Measurements from ENCODE around the gene WFDC6. TPM values are rescaled to one million over a fixed set of nuclear protein-coding genes. Genes with fewer than 3 reads are reported as not detected.

The WFDC6 gene
- total RNA-seq, 1 experiment from 2014 or later: not detected

GRCh38 chr20:45555198-45555597 lies 15.9 kb upstream of the WFDC6 start:
- no peak overlapping the region for H2BK20ac ChIP-seq (ENCODE audit: low read depth, low read length, poor library complexity, severe bottlenecking)
- H4K8ac ChIP-seq (replicated peaks; ENCODE audit: insufficient read length, low read depth, low read length): no peak overlapping the region
- no peak overlapping the region for H3K9ac ChIP-seq (ENCODE audit: extremely low read depth, insufficient read length, low read length)
- no peak overlapping the region for H2BK120ac ChIP-seq (ENCODE audit: low read depth, low read length, poor library complexity, severe bottlenecking)
- no peak overlapping the region for H3K4me2 ChIP-seq (ENCODE audit: insufficient read depth, insufficient read length, low read length)
- no peak overlapping the region for H2BK5ac ChIP-seq (ENCODE audit: insufficient read length, low read length)
- H4K5ac ChIP-seq (ENCODE audit: insufficient read length, low read depth, low read length): no peak overlapping the region
- H3K14ac ChIP-seq (ENCODE audit: insufficient read depth, low read length): no peak overlapping the region
- H3K4me1 Mint-ChIP-seq: peaks cover 0 to 3% of the 10 kb centered on the region in 2 experiments; a peak in 2 of 4 replicates
- H3K4me1 ChIP-seq (ENCODE audit: insufficient read depth, low read length): no peaks in the 10 kb centered on the region
- H3K9me3 ChIP-seq (ENCODE audit: control insufficient read depth, low read depth, low read length): no peaks in the 10 kb centered on the region
- no peaks in the 10 kb centered on the region for H3K79me1 ChIP-seq (ENCODE audit: insufficient read depth, low read depth, low read length, poor library complexity, severe bottlenecking)
- no peak overlapping the region for H3K56ac ChIP-seq (ENCODE audit: insufficient read length, low read depth, low read length)
- no peak overlapping the region for H3T11ph ChIP-seq (ENCODE audit: low read length)
- H3K79me2 ChIP-seq (ENCODE audit: insufficient read depth, low read length): no peaks in the 10 kb centered on the region
- H2BK15ac ChIP-seq (ENCODE audit: low read depth, low read length): no peak overlapping the region
- no peak overlapping the region for H2AFZ ChIP-seq (ENCODE audit: low read length)
- H3K4ac ChIP-seq (ENCODE audit: low read depth, low read length): no peak overlapping the region
- no peak overlapping the region for H3K23ac ChIP-seq (ENCODE audit: insufficient read length, low read depth, low read length)
- no peak overlapping the region for H4K91ac ChIP-seq (ENCODE audit: insufficient read length, low read depth, low read length)
- H3K27ac Mint-ChIP-seq: no peak overlapping the region
- no peak overlapping the region for H3K4me3 Mint-ChIP-seq
- H3K36me3 Mint-ChIP-seq (ENCODE audit: insufficient read depth in 1 of 3, low read depth in 3 of 3): peaks cover 0 to 6% (median 0%) of the 10 kb centered on the region in 3 experiments; a peak in 2 of 7 replicates
- no peak overlapping the region for H2BK12ac ChIP-seq (ENCODE audit: insufficient read length, low read depth, low read length)
- no peak overlapping the region for H2AK5ac ChIP-seq (ENCODE audit: insufficient read length, low read length)
- no peak for DNase-seq
- WGBS (ENCODE audit: extremely low coverage, insufficient read length, low lambda C conversion rate): no CpG with 5 or more reads among the region's 1 CpG
- TF ChIP-seq, protein P1, sequence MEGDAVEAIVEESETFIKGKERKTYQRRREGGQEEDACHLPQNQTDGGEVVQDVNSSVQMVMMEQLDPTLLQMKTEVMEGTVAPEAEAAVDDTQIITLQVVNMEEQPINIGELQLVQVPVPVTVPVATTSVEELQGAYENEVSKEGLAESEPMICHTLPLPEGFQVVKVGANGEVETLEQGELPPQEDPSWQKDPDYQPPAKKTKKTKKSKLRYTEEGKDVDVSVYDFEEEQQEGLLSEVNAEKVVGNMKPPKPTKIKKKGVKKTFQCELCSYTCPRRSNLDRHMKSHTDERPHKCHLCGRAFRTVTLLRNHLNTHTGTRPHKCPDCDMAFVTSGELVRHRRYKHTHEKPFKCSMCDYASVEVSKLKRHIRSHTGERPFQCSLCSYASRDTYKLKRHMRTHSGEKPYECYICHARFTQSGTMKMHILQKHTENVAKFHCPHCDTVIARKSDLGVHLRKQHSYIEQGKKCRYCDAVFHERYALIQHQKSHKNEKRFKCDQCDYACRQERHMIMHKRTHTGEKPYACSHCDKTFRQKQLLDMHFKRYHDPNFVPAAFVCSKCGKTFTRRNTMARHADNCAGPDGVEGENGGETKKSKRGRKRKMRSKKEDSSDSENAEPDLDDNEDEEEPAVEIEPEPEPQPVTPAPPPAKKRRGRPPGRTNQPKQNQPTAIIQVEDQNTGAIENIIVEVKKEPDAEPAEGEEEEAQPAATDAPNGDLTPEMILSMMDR (conservative IDR thresholded peaks at IDR 0.05): no peak
- H4K20me1 ChIP-seq (ENCODE audit: control insufficient read depth, insufficient read depth, insufficient read length): no peaks in the 10 kb centered on the region
- no peak overlapping the region for H3K18ac ChIP-seq (ENCODE audit: insufficient read length, low read depth, low read length)
- H3K23me2 ChIP-seq (ENCODE audit: insufficient read length, low read depth, low read length, poor library complexity, severe bottlenecking): no peaks in the 10 kb centered on the region
- H3K9me3 Mint-ChIP-seq: peaks cover 0 to 7% of the 10 kb centered on the region in 2 experiments; a peak in 2 of 5 replicates
- H3K27me3 Mint-ChIP-seq (ENCODE audit: low read depth): 0 out of 2 replicates have a peak, but pooled peaks cover 2% of the 10 kb centered on the region
- H3K27ac ChIP-seq (ENCODE audit: insufficient read length, low read depth, low read length): no peak overlapping the region
- no peaks in the 10 kb centered on the region; the same call in 1 of the 2 replicates for H3K27me3 ChIP-seq (ENCODE audit: insufficient read depth, low read length)

All from H9 (cell line).